NCI-H748 (cell line): Measurements from ENCODE around the gene TTYH3.
"Not testable (repeated sequence)": the region's sequence is repeated elsewhere in the genome, so short reads cannot be mapped to it uniquely, and the experiment has no call there.

ENCODE experiments used
- DNase-seq: peaks from one replicate; lab custom pipeline; 2025; ENCODE audit not compliant: unreplicated experiment; lab: John Stamatoyannopoulos, UW

The TTYH3 gene

DNA sequence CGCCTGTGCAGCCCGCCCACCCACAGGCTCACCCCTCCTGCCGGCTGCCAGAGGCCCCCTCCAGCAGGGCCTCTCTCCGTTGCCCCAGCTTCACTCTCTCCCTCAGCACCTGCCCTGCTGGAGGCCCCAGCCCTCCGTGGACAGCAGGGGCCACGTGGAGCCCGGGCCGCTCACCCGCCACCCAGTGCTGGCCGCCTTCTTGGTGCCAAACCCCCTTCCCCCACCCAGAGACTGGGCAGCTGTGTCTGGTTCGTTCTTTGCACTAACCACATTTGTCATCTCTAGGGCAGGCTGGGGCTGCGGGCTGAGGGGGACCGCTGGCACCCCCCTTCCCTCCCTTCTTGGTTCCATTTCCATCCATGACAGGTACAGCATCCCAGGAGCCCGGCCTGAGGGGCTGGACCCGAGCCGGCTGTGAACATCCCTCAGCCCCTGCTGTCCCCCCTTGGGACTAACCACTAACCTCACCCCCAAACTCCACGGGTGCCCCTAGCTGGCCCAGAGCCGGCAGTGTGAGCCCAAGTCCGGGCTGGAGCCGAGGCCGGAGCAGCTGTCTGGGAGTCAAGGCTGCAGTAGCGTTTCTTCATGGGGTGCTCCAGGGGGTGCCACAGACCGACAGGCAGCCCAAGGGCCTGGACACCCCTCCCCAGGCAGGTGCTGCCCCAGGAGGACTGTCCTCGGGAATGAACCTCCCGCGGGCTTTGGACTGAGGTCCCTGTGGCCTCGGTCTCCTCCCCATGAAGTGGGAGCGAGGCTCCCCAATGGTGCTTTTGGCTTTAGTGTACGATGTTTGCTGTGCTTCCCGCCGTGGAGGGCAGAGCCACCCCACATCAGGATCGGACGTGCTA lies 30.7 kb downstream of the TTYH3 start:
- DNase-seq: no peak

GRCh38 chr7:2663121-2663886 lies 31.5 kb downstream of the TTYH3 start:
- DNase-seq: peak; percentile 28

GRCh38 chr7:2663960-2664359 lies 32.2 kb downstream of the TTYH3 start:
- DNase-seq: no peak

DNA sequence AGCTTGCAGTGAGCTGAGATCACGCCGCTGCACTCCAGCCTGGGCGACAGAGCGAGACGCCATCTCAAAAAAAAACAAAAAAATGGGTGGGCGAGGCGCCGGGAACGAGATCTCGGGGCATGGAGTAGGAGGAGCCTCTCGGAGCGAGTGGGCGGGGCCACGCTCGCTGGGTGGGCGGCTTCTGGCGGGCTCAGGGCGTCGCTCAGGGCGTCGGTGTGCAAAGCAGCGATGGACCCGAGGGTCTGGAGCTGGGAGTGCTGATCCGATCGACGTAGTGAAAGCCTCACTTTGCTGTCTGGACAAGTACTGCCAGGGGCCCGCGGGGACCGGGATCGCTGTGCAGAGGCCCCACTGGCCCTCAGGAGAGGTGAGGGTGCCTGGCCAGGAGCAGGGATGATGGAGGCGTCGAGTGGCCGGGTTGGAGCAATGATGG lies 33.6 kb downstream of the TTYH3 start:
- DNase-seq: peak; percentile 11

- no peak for DNase-seq
Measured at GRCh38 chr7:2666155-2666554, 34.4 kb downstream of the TTYH3 start.

DNA sequence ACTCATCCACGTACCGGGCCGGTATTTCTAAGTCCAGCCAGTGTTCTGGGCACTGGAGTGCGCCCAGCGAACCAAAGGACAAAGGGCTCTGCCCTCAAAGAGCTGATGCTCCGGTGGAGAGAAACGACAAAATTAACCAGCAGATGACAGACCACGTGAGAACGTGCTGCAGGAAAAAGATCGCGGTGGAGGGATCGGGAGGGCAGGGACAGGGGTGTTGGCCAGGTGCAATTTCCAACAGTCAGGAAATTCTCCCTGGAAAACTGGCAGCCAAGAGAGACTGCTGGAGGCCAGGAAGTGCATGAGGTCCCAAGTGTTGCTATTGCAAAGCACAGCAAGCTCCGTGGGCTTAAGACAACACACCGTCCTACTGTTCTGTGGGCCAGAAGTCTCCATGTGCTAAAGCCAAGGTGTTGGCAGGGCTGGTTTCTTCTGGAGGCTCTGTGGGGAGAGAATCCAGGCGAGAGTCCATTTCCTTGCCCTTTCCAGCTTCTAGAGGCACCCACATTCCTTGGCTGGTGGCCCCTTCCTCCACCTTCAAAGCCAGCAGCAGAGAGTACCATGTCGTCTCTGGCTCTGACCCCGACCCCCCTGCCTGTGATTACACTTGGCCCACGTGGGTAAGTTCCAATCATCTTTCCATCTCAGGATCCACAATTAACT lies 34.9 kb downstream of the TTYH3 start:
- peak; percentile 33 for DNase-seq

GRCh38 chr7:2667843-2668242 lies 36.1 kb downstream of the TTYH3 start:
- DNase-seq: no peak

DNA sequence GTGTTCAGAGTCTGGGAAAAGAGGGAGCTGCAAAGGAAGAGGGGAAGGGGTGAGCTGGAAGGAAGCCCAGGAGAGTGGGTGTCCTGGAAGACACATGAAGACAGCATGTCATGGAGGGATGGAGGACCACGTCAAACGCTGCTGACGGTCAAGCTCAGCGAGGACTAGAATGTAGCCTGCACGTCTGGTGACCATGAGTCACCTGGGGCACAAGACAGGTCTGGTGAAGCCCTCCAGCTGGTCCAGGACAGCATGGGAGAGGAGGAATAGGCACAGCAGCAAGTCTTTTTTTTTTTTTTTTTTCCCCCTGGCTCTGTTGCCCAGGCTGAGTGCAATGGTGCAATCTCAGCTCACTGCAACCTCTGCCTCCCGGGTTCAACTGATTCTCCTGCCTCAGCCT lies 36.6 kb downstream of the TTYH3 start:
- no peak for DNase-seq

DNA sequence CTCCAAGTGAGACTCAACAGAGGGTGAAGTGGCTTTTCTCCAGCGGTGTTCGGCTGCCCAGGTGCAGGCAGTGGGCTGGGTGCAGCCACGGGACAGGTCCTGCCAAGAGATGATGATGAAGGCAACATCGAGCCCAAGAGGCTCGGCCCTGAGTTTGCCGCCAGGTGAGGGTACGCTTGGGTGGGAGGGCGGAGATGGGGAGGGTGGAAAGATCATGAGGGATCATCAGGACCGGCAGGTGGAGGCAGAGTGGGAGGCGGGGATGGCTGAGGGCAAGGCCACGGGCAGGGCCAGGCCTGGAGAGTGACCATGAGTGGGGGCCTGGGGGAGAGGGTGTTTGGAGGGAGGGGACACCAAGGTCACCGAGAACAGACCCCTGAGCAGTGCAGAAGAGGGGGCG lies 38.4 kb downstream of the TTYH3 start:
- no peak for DNase-seq

- peak; percentile 75 for DNase-seq
Measured at GRCh38 chr7:2670720-2671391, 39.1 kb downstream of the TTYH3 start.

DNA sequence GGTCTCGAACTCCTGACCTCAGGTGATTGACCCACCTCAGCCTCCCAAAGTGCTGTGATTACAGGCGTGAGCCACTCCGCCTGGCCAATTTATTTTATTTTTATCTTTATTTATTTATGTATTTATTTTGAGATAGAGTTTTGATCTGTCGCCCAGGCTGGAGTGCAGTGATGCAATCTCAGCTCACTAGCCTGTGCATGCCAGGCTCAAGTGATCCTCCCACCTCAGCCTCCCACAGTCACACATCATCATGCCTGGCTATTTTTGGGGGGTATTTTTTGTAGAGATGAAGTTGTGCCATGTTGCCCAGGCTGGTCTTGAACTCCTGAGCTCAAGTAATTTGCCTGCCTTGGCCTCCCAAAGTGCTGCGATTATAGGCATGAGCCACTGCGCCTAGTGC lies 41.4 kb downstream of the TTYH3 start:
- DNase-seq: not testable (repeated sequence)

- no peak for DNase-seq
Measured at GRCh38 chr7:2673934-2674333, 42.1 kb downstream of the TTYH3 start.

GRCh38 chr7:2675256-2675764 lies 43.5 kb downstream of the TTYH3 start:
- DNase-seq: no peak

DNA sequence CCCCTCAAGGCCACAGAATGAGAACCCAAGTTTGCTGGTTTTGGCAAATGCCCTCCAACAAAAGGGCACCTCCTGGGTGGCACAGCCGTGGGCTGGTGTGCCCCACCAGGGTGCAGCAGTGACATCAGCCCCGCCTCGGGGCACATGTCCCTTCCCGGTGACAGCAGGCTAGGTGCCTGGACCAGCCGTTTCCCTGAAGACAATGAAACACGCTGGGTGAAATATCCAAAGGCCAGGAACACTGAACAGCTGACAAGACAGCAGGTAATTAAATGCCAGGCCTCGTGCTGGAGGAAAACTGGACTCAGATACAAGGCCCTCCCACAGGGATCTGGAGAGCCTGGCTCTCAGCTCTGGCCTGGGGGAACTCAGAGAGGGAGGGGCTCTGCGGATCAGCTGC lies 44.8 kb downstream of the TTYH3 start:
- peak; percentile 49 for DNase-seq

GRCh38 chr7:2678454-2678853 lies 46.7 kb downstream of the TTYH3 start:
- DNase-seq: not testable (repeated sequence)

DNA sequence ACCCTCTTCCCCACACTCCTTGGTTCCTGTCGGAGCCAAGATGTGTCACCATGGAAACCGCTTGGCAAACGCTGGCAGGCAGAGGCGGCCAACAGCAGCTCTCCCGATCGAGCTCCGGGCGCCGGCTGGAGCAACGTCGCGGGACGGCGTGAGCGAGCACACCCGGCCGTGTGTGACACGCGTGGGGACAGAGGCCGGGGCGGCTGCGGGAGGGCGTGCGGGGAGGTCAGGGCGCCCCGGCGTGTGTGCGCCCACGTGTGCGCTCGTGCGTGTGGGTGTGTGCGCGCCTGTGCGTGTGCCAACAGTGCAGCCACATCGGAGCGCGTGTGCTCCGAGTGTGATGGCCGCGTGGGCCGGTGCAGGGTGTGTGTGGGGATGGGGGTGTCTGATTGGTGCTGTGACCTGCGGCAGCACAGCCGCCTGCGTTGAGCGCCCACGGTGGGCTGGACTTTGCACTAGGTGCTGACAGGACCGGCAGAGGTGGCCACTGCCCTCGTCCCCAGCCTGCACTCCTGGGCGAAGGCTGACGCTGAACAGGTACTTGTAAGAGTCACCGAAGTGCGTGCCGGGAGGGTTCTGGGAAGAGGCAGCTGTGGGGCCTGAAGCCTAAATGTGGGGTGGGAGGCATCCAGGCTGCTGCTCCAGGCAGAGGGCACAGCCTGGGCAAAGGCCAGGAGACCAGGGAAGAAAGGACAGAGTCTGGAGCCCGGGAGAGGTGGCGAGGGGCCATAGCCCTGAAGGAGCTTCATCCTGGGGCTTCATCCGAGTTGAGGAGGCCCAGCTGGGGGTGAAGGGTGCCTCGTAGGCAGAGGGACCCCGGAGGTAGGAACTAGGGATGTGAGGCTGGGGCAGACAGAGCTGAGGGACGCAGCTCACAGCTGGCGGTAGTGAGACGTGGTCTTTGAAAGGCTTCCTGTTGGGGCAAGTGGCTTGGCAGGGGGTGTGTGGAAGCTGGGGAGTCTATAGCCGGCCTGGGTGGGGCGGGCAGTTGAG lies 47.6 kb downstream of the TTYH3 start:
- peak; percentile 55 for DNase-seq

- no peak for DNase-seq
Measured at GRCh38 chr7:2680256-2680655, 48.5 kb downstream of the TTYH3 start.

DNA sequence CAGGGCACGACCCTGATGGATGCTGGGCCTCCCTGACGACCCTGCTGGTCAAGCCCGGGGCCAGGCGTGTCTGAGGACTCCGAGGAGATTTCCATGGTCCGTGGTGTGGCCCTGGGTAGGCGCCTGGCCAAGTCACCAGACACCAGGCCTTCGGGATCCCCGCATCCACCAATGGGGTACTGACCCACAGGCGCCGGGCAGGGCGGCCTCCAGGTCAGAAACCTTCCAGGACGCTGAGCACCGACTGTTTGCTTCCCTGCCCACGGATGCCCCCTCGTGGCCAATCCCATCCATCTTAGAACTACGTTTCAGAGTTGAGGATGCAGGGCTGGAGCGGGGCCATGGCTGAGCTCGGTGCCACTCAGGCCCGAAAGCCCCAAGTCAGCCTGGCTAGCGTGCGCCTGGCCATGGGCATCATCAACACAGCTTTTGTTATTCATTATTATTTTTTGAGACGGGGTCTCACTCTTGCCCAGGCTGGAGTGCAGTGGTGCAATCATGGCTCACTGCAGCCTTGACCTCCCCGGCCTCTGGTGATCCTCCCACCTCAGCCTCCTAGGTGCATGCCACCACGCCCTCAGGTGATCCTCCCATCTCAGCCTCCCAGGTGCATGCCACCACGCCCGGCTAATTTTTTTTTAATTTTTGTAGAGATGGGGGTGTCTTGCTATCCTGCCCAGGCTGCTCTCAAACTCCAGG lies 49.2 kb downstream of the TTYH3 start:
- peak; percentile 63 for DNase-seq
